HG02970 (cell line): ENCODE results near the gene POC1B.

Source experiments
- ATAC-seq: cut with Tn5 transposase; IDR thresholded peaks from one replicate; pipeline ENCODE4 v1.9.1; 2021; ENCODE audit warnings: mild to moderate bottlenecking, moderate library complexity, moderate number of reproducible peaks; ENCODE audit not compliant: unreplicated experiment, low FRiP score

POC1B gene

DNA sequence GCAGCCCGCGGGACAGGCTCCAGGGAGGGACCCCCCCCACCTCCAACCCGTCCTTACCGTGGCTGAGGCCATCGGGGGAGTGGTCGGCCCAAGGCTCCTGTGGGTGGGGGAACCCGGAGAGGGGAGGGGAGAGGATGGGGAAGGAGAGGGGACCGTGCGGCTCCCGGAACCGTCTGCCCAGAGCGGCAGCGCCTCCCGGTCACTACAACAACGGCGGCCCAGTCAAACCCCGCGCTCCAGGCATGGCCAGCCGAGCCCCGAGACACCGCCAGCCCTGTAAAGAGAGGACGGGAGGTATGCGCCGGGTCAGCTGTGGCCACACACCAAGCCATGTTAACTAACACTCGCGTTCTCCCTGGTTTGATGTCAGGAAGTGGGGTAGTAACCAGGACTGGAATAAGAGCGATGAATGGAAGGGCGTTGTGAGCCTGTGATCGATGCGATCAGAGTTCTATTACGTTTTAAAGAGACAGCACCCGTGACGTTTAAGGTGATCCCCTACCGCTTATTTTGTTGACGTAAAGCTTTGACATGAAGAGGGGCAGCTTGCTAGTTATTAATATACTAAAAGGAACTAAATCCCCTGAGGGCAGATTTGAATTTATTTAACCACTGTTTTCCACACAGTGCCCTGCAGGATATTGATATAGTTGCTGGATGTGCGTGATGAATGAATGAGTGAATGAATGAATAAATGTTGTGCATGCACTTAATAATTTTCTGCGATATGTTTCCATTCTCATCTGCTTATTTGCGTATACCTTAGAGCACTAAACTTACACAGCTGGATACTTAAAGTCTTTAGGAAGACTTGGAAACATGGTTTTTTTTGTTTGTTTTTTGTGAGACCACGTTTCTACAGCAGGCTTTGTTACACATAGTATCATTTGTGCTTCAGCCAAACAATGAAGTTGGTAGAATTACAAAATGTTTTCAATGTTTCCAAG is at the start of gene POC1B:
Gene POC1B, minus strand, starts transcription at position 224 of the 947 bp plus-strand sequence. Its CDS starts 152 bp downstream, at position 72.
- peak; percentile 54 for ATAC-seq

DNA sequence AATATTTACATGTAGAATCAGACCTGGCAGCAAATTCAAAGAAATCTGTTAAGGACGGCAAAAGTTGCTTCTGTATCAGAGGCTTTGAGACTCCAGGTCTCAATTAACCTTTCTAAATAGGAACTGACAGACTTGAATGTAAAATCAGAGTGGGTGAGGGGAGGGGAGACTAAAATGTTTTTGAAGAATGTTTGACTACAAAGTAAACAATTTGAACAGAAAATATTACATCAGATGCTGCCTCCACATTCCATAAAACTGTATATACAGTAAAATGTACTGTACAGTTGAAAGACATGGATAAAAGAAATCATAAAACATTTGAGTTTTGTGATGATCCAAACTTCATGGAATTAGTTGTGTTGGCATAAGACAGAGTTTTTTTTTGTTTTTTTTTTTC is 49.5 kb upstream of the POC1B start:
- ATAC-seq, result no peak

DNA sequence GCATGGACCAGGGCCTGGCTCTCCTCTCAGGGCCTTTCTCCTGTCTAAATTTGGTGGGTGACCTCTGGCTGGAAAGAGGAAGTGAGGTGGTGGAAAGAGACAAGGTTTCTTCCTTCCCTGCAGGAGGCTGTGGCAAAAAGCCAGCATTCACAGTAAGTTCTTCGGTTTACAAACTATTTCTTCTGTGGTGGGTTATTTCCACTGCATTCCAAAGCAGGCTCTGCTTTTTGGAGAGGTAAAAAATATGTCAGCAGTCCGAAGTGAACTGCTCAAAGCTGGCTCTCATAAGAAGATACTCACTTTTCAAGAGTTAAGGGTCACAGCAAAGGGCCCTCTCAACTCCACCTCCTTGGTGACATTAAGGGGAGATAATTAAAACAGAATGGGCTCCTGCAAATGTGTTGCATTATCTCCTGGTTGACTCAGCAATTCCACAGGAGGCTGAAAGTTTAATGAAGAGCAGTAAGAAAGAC is 48.9 kb upstream of the POC1B start:
- no peak for ATAC-seq

DNA sequence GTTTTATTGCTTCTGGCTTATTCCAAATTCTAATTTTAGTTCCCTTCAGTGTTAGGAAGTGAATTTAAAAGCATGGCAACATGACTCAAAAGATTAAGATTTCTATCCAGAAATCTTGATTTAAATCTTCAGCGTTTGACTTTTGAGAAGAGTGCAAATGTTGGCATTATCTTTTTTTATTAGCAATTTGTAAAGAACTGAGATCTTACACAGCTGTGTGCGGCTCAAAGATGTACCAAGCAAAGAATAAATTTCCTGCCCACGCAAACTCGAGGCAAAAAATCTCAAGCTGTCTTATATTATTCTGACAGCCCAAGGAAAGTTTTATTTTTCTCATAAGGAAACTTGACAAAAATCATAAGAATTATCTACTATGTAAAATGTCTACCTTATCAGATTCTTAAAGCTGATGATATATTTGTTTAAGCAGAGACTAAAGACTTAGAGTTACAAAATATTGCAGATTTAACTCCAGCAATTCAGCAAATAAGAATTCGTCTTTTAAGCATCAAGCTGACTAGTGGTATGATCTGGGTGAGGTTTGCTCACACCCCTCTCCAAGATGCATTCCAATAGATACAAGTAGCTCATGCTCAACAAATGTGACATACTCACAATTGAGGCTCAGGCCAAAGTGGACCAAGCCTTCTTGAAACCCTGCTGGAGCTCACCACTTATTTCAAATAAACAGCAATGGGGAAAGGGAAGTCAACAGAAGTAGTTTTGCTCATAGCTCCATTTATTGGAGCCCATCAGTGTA is 47.4 kb upstream of the POC1B start:
- no peak for ATAC-seq

DNA sequence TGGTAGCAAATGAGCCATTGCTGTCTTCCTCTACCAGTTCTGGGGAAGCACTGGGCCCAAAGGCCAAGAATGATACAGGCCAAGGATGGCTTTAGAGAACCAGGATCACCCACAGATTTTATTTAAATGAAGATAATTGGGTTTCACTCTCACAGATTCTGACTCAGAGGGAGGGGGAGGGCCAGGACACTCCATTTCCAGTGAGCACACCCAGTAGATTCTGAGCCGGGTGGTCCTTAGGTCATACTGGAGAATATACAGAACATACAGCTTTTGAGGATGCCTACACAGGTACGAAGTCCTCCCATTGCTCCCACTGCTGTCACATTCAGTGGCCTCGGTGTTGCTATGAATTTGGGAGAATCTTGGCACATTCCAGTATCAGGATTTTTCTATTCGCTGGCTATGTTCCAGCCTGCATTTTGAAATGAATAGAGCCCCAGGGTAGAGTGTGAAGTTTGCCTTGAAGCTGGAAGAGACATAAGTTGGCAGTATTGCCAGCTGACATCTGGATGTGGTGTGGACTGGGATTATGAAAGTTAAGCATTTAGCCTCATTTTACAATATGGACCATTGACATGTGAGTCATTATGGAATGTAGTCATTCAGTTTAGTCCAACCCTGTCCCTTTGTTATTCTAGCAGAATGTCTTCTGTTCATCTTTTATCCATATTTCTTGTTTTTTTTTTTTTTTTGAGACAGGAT is 45.8 kb upstream of the POC1B start:
- ATAC-seq, result no peak

DNA sequence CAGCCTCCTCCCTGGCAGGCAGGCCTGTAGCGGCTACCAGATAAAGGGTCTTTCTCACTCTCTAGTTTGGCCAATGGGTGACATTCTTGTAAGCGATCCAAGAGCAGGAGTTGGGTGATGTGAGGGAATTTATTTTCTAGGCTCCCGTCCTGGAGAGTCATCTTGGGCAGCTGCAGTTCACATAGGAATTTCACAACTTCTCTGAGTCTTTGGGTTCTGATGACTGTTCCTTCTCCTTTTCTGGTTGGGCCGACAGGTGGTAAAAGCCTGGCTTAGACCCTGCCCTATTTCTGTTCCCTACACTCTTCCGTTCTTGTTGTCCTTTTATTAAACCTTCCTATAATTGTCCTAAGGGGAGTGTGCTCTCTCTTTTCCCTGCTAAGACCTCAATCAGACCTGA is 42.6 kb upstream of the POC1B start:
- ATAC-seq, result no peak

DNA sequence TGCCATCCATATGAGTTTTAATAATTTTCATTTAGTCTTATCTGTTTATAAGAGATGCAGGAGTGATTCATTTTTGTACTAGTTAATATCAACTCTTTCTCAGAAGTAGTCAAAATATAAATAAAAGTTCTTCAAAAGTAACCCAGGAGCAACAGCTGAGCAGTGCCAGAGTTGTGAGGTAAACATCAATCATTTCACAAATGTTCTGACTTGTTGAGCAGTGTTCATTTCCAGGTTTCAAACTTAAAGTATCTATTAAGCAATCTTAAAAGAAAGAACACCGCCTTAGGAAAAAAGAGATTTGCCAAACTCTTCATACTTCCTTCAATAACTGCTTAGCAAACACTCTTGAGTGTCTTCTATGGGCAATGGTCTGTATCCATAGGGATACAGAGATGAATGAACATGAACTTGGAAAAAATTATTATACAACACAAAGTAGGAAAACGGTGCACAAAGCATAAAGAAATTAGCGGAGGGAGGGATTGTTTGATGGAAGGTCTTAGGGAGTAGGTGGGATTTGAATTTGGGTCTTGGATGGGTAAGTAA is 41.9 kb upstream of the POC1B start:
- ATAC-seq, result no peak

DNA sequence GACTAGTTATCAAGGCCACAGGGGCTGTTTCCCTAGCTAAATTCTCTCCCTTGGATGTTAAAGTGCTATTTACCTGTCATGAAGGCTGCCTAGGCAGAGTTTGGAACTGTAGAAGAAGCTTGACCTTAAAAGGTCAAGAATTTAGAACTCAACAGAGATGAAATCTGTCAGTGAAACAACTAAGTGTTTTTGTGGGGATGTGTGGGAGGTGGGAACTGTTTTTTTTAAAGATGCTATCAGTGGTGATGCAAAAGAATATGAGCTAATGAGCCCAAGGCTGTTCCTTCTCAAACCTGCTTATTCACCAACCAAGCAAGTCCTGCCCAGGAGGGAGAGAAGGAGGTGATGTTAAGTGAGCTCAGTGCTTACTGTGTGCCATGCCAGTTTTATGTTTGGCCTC is 40.8 kb upstream of the POC1B start:
- no peak for ATAC-seq

DNA sequence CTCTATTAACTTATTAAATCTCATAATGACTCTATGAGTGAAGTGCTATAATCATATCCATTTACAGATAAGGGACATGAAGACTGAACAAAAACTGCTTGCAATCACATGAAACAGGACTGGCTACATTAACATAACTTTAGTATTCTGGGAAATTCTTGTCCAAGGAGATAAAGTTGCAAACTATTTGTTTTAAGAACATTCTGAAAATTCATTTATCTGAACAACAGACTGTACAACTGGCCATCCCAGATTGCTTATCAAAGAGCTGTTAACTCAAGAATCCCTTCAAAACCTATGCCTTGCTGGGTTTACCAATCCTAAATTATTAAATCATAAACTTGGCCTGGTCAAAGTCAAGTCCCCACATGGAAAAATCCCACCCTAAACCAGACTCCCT is 39.2 kb upstream of the POC1B start:
- no peak for ATAC-seq

DNA sequence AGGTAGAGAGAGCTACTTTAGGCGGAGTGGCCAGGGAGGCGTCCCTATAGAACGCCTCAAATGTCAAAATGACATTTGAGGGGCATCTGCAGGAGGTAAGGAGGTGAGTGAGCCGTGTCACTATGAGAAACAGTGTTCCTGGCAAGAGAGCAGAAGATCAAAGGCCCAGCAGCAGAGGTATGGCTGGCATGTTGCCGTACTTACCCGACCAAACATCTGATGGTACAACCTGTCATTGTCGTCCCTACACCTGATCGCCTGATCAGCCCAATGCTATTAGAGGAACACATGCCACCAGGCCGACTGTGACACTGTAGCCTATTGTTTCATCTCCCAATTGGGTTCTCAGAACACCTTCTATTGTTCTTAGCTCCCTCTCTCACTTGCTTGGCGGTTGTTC is 33.9 kb upstream of the POC1B start:
- no peak for ATAC-seq

DNA sequence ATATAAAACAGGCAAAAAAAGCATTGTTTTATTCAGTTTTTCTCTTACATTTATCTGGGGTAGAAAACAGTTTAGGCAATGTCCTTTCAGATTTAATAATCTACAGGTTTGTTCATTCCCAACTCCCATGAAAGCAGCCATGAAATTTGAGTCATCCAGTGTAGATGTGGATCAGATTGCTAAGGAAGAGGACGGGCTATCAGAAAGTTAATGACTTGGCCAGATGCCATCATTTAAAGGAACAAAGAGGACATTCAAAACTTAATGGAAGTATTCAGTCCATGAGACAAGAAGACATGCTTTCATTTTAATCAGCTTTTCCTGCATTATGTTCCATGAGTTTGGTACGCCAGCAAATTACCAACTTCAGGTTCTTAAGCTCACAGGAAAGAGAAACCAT is 31.1 kb upstream of the POC1B start:
- no peak for ATAC-seq

DNA sequence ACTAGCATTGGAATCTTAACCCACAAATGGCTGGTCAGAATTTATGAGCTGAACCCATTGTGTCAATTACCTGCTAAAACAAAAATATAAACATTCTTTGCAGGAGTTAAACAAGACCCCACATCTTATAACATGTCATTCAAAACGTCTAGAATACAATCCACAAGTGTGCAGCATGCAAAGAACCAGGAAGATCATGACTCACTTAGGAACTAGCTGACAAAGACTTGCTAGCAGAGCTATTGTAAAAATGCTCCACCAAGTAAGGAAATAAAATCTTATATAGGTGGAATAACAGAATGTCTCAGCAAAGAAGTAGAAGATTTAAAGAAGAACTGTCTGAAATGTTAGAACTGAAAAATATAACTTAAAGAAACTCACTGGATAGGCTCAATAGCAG is 26.5 kb upstream of the POC1B start:
- no peak for ATAC-seq

DNA sequence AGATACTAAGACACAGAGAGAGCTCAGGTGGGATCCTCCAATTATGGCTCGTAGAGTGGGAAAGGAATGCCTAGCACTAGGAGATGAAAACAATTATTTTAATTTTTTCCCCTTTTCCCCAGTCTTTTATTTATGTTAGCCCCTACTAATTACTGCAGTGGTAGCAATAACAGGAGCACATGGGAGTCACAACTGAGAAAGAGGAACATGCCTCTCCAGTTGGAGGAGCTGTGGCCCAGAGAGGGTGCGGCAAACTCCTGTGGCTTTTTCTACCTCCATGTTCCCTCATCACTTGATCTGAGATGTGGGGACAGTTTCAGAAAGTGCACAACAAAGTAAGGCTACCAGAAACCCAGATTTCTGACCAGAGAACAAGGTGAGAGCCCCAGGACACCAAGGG is 25.9 kb upstream of the POC1B start:
- no peak for ATAC-seq

DNA sequence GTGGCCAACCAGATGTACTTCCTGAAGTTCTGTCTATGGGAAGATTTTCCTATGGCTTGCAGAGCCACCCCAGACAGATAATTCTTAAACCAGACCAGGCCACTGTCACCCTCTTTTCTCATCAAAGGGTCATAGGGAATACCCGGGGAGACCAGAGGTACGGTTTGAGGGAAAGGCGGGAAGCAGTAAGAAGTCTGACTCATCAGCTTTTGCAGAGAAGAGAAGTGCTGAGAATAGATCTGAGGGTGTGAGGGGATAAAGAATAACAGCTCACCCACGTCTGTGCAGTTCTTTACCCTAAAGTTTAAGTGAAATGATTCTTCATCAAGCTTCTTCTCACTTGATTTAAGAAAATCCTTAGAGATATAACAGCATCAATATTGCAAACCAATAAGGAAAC is 21.3 kb upstream of the POC1B start:
- no peak for ATAC-seq

DNA sequence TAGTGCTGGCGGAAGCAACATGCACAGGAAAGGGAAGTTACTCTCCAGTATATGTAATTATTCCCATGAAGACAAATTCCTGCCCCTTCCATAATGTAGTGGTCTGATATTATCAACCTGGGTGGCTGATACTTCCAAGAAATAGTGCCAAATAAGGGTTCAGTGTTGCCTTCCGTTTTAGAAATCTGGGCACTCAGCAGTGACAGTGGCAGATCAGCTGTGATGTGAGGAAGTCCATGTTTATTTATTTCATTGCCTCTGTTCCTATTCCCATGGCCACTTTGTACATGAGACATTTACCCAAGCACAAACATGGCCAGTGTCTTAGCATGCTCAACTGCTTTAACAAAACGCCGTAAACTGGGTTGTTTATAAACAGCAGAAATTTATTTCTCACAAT is 20.3 kb upstream of the POC1B start:
- ATAC-seq, result no peak

DNA sequence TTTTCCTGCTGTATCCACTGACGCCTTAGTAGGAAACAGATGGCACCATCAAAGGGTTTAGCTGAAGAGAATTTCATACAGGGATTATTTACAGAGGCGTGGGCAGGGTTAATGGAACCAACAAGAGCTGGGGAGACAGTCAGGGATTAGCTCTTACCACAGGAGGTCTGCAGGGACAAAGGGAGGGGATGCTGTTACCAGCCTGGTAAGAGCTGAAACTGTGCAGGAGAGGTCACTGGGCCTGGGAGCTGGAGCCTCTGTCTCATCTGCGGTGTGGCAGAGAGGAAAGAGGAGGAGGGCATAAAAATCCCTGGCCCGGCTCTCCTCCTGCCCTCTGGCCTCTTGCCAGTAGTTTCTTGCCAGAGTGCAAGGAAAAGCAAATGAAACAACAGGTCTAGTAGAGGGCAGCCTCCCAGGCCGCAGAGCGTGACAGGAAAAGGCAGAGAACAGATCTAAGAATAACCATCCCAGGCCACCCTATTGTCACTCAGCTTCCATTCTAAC is 18.9 kb upstream of the POC1B start:
- no peak for ATAC-seq

DNA sequence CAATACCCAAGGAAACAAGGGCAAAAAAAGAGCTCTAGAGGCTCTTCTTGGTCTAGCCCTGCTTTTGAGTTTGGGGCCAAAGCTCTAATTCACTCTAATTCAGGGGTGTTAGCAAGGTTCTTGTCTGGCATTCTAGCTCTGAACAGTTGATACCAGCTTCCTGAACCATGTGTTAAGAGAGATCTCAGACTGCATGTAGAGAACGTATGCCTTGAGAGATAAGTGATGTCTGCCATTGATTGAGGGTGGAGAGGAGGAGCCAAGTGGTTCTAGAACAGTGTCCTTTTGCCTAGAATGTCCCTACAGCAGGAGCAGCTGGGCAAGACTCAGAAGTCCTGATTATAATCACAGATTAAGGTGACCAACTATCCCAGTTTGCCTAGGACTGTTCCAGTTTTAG is 18.2 kb upstream of the POC1B start:
- no peak for ATAC-seq

DNA sequence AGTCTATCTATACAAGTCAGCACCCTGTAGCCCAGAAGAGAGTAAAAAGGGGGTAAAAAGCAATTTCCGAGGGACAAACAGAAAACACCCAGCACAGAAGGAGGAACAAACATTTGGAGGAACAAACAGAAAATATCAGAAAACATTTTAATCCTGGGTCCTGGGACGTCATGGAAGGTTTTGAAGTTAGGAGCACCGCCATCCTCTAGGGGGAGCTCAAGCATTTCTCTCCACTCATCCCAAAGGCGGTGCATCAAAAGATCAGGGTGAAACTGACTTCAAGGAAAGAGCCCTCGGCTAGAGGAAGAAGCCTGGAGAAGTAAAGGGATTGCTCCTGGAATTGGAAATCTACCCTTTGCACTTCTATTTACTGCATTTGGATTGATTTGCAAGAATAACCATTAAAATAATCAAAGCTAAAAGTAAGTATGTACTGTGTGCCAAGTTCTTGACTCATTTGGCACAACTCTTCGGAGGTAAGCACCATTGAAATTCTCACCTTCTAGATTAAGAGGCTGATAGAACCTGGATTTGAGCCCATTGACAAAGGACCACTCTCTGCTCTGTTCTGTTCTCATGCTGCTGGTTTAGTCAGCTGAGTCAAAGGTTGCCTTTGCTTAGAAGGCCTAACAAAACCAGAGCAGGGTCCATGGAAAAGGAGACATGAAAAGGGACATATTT is 17.2 kb upstream of the POC1B start:
- ATAC-seq, result peak; percentile 65

DNA sequence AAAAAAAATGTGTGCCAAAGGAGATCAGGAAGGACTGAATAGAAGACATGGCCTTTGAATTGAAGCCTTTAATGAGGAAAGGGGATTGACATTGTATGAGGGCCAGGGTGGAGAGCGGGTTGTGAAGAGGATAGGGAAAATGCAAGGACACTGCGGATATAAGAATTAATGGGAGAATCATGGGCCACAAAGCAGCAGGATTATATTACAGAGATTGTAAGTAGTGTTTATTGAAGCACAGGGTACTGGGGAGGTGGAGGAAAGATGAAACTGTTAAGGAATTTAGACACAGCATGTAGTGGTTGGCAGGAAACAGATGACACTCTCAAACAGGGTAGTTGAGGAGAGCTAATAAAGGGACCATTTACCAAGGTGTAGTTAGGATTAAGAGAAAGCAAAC is 16.4 kb upstream of the POC1B start:
- ATAC-seq, result no peak

DNA sequence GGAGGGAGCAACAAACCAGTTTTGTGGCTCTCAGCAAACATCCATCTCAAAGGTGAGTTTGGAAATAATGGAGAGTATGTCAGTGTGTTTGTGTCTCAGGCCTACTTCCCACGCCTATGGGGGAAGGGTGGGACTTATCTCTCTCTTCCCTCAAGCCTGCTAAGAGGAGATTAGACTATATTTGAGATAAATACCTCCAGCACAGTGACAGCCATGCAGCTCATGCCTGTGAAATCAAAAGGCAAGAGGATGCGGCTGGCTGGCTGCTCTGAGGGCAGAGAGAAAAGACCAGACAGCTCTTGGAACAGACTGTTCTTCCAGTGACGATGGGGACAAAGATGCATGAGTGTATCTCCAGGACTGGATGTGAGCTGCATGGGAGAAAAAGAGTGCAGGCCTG is 14.7 kb upstream of the POC1B start:
- no peak for ATAC-seq
